GM12872 (cell line): ENCODE results near the gene PARD6B.

Experiments used
- TF ChIP-seq, protein P1 (sequence below): IDR thresholded peaks from 3 replicates; pipeline ENCODE4 v1.5.1; 2011; ENCODE audit warnings: low read depth, mild to moderate bottlenecking, low read length, moderate library complexity; ENCODE audit not compliant: insufficient read depth

PARD6B gene

DNA sequence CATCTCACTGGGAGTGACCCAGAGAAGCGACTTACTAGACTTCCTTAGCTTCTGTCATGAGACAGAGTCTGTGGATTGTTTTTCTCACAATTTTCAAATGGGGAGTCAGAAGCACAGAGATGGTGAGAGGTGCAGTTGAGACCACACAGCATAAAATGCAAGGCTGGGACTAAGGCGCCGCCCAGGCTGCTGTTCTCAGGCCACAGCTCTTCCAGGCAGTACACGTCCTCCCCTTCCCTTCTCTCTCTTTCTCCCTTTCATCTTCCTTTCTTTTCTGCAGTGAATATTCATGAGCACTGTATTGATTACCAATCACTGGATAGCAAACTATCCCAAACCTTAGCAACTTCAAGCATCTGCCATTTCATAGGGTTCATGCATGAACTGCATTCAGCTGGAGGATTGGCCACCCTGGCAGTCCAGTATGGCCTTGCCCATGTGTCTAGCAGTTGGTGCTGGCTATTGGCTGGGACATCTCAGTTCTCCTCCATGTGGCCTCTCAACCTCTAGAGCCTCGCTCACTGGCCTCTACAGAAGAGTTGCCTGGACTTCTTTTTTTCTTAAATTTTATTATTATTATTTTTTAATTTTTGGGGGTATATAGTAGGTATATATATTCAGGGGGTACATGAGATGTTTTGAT lies 74.9 kb downstream of the PARD6B start:
- TF ChIP-seq, protein P1, sequence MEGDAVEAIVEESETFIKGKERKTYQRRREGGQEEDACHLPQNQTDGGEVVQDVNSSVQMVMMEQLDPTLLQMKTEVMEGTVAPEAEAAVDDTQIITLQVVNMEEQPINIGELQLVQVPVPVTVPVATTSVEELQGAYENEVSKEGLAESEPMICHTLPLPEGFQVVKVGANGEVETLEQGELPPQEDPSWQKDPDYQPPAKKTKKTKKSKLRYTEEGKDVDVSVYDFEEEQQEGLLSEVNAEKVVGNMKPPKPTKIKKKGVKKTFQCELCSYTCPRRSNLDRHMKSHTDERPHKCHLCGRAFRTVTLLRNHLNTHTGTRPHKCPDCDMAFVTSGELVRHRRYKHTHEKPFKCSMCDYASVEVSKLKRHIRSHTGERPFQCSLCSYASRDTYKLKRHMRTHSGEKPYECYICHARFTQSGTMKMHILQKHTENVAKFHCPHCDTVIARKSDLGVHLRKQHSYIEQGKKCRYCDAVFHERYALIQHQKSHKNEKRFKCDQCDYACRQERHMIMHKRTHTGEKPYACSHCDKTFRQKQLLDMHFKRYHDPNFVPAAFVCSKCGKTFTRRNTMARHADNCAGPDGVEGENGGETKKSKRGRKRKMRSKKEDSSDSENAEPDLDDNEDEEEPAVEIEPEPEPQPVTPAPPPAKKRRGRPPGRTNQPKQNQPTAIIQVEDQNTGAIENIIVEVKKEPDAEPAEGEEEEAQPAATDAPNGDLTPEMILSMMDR: no peak
